CD4-positive, alpha-beta T cell treated with Interleukin-12 subunit alpha and Interleukin-12 subunit beta, for 1 hour (primary cell): ENCODE results near the gene FLRT1.
A peak's percentile ranks its signal among the peaks of the same experiment; 100 is the strongest.

ENCODE experiments used
- DNase-seq: peaks from one replicate; pipeline ENCODE4 v3.0.0-alpha.2; 2020

Gene FLRT1

GRCh38 chr11:64049509-64049908 lies 13.8 kb downstream of the FLRT1 start:
- no peak for DNase-seq

DNA sequence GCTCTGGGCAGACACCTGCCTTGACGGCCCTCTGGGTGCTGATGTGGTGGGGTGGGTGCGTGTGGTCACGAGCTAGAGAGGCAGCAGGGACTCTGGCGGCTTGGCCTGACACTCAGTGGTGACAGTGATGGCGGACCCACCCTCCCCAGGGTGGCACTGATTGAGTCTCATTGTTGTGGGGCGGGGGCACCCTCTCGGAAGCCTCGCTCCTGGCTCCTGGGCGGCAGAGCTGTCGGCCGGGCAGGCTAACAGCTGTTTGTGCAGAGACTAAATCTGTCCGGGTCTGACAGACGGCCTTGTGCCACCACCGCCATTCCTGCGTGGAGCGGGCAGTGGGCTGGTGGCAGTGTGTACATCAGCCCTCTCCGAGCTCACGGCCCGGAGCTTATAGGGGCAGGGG lies 15.6 kb downstream of the FLRT1 start:
- no peak for DNase-seq

- DNase-seq: no peak
Measured at GRCh38 chr11:64052436-64052835, 16.7 kb downstream of the FLRT1 start.

GRCh38 chr11:64052938-64053622 lies 17.3 kb downstream of the FLRT1 start:
- no peak for DNase-seq

- DNase-seq: no peak
Measured at GRCh38 chr11:64053699-64054098, 18.0 kb downstream of the FLRT1 start.

DNA sequence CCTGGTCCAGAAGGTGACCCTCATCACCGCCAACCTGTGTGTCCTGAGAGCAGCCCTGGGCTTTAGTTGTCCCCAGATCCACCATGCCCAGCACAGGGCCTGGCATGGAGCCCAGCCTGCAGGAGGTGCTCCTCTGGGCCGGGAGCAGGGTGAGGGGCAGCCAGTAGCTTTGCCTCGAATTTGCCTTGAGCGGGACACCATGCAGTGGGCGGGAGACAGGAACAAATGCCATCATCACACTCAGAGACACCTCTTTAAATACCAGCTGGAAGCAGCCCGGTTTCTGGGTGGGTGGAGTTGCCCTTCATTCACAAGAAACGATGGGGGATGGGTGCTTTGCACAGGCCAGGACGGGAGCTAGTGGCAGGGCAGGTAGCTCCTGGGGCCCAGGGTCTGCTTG lies 19.3 kb downstream of the FLRT1 start:
- no peak for DNase-seq

DNA sequence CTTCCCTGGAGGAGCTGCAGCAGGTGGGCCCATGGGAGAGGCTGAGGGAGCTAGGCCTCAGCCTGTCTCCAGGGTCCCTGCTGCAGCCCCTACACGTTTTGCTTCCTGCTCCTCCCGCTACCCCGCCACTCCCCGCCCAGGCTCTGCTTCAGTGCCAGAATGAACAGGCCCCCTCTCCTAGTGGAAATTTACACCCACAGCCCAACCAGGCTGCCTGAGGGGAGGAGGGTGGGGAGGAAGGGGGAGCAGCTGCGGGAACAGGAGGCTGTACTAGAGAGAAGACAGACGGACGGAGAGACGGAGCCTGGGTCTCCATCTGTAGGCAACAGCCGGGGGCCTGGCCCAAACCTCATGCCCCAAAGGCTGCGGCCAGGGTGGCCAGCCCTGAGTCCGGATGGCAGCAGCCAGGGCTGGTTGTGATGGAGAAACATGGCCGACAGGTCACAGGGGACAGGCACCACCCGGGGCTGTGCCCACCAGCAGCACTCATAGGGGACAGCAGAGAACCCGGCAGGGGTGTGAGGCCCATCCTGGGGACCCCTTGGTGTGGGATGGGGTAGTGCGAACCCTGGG lies 20.6 kb downstream of the FLRT1 start:
- DNase-seq: no peak

GRCh38 chr11:64056861-64057260 lies 21.1 kb downstream of the FLRT1 start:
- no peak for DNase-seq

GRCh38 chr11:64057890-64058289 lies 22.2 kb downstream of the FLRT1 start:
- DNase-seq: no peak

- DNase-seq: no peak
Measured at GRCh38 chr11:64058494-64058893, 22.8 kb downstream of the FLRT1 start.

- no peak for DNase-seq
Measured at GRCh38 chr11:64059339-64060140, 23.8 kb downstream of the FLRT1 start.

GRCh38 chr11:64060263-64060860 lies 24.6 kb downstream of the FLRT1 start:
- DNase-seq: no peak

- peak; percentile 46 for DNase-seq
Measured at GRCh38 chr11:64060861-64061444, 25.2 kb downstream of the FLRT1 start.

GRCh38 chr11:64062185-64063039 lies 26.7 kb downstream of the FLRT1 start:
- DNase-seq: no peak

DNA sequence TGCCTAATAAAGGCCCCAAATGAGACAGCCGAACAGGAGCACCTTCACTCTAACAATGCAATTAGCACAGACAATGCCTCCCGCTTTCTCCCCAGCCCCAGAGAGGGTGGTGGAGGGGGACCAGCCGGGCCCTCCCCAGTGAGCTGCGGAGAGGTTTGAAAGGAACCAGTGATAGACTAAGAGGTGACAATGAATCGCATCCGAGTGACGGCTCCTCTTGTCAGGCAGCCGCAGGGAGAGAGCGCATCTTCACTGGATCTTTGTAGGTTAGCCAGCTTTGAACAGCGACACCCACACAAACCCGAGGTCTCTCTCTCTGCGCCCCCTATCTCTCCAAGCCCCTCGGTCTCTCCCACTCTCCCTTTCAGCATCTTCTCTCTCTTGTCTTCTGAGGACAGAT lies 28.0 kb downstream of the FLRT1 start:
- no peak for DNase-seq

GRCh38 chr11:64064374-64065140 lies 28.8 kb downstream of the FLRT1 start:
- DNase-seq: no peak

DNA sequence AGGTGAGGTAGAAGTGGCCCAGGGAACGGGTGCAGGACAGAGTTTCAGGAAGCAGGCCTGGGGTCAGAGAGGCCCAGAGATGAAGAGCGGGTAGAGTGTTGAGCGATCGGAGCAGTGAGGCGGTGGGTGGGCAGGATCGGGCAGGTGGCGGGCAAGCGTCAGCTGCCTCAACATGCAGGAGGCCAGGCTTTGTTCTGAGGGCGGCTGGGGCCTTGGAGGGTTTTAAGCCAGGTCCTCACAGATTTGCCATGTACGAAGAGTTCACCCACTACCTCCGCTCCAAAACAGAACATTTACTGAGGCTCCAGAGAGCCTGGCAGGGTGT lies 29.4 kb downstream of the FLRT1 start:
- DNase-seq: no peak

GRCh38 chr11:64065712-64066111 lies 30.0 kb downstream of the FLRT1 start:
- no peak for DNase-seq

DNA sequence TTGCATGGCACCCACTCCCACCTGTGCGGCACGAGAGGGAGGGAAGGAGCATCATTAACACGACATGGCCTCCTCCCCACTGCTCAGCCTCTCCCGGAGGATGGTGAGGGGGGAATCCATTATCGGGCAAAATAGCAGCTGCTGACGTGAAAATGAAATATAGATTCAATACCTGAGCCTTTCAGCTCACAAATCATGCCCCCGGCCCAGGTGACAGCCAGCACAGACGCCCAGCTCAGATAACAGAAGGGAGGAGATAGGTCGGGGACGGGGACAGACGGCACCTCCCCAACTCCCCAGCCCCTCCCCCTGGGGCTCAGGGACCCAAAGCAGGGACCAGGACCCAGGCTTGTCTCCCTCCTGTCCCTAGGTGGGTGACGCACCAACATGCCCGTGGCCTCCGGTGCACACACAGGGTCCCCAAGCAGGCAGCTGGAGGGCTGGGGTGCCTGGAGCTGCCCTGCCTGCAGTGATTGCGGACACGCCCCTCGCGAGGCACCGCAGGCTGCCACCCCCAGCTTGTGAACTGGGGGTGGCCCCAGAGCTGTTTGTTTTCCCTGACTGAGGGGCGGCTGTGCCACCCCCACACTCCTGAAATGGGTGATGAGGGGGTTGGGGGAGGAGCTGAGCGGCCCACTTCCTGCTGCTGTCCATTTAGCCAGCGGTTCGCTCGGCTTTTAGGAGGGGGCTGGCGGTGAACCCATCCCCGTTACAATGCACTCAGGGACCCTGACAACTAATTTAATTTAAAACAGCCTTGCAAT lies 31.7 kb downstream of the FLRT1 start:
- no peak for DNase-seq

DNA sequence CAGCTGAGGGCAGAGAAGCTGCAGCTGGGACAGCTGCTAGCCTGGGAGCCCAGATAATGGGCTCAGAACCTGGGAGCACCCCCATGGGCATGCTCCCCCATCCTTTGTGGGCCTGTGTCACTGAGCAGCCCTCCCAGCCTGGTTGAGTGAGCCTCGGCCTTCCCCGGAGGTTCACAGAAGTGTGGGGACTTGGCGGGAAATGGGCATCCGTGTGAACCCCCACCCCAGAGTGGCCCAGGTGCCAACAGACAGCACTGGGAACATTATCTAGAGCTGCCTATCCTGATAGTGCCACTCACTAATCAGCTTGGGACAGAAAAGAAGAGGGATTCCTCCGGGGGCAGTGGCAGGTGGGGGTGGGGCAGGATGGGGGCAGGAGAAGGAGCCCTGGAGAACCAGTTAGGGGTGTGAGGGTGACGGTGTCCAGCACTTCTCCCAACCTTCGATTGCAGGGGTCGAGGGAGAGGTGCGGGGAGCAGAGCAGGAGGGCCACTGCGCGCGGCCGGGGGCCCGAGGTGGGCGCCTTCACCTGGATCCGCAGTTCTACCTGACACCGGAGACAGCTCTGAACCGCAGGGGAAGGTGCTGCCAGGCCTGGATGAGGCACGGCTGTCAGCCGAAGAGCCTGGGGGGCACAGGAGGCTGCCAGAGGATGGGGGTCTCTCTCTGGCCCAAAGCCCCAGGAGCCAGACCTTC lies 33.1 kb downstream of the FLRT1 start:
- no peak for DNase-seq
